ENCODE data around the gene TRNAU1AP.

DNA sequence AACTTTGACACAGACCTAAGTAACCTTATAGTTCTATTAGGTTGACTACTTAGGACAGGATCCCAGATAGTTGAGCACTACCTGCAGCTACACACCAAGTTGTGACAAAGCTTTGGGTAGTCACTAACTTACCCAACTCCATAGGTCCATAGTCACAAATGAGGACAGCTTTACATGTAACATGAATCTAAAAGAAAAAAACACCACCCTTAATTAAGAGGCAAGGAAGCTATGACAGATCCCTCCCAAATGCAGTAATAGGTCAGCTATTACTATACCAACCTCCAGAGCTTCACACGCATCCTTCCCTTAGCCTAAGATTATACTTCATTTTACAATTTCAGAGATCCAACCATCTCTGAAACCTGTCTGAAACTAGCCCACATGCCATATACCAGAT is 26.5 kb downstream of the TRNAU1AP start:
- TF ChIP-seq, protein P1, sequence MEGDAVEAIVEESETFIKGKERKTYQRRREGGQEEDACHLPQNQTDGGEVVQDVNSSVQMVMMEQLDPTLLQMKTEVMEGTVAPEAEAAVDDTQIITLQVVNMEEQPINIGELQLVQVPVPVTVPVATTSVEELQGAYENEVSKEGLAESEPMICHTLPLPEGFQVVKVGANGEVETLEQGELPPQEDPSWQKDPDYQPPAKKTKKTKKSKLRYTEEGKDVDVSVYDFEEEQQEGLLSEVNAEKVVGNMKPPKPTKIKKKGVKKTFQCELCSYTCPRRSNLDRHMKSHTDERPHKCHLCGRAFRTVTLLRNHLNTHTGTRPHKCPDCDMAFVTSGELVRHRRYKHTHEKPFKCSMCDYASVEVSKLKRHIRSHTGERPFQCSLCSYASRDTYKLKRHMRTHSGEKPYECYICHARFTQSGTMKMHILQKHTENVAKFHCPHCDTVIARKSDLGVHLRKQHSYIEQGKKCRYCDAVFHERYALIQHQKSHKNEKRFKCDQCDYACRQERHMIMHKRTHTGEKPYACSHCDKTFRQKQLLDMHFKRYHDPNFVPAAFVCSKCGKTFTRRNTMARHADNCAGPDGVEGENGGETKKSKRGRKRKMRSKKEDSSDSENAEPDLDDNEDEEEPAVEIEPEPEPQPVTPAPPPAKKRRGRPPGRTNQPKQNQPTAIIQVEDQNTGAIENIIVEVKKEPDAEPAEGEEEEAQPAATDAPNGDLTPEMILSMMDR (IDR thresholded peaks at IDR 0.05; ENCODE audit: insufficient read depth, low read length): no peak
- TF ChIP-seq GABPA (IDR thresholded peaks at IDR 0.05; ENCODE audit: low read depth) (no peak), POLR2AphosphoS5 (IDR thresholded peaks at IDR 0.05; ENCODE audit: low read depth) (no peak)
- TF ChIP-seq, protein P2, sequence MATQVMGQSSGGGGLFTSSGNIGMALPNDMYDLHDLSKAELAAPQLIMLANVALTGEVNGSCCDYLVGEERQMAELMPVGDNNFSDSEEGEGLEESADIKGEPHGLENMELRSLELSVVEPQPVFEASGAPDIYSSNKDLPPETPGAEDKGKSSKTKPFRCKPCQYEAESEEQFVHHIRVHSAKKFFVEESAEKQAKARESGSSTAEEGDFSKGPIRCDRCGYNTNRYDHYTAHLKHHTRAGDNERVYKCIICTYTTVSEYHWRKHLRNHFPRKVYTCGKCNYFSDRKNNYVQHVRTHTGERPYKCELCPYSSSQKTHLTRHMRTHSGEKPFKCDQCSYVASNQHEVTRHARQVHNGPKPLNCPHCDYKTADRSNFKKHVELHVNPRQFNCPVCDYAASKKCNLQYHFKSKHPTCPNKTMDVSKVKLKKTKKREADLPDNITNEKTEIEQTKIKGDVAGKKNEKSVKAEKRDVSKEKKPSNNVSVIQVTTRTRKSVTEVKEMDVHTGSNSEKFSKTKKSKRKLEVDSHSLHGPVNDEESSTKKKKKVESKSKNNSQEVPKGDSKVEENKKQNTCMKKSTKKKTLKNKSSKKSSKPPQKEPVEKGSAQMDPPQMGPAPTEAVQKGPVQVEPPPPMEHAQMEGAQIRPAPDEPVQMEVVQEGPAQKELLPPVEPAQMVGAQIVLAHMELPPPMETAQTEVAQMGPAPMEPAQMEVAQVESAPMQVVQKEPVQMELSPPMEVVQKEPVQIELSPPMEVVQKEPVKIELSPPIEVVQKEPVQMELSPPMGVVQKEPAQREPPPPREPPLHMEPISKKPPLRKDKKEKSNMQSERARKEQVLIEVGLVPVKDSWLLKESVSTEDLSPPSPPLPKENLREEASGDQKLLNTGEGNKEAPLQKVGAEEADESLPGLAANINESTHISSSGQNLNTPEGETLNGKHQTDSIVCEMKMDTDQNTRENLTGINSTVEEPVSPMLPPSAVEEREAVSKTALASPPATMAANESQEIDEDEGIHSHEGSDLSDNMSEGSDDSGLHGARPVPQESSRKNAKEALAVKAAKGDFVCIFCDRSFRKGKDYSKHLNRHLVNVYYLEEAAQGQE (IDR thresholded peaks at IDR 0.05; ENCODE audit: insufficient replicate concordance, low read depth): no peak

Data from HL-60 (cell line).